ENCODE measurements around the gene TMEM72.

Gene TMEM72

DNA sequence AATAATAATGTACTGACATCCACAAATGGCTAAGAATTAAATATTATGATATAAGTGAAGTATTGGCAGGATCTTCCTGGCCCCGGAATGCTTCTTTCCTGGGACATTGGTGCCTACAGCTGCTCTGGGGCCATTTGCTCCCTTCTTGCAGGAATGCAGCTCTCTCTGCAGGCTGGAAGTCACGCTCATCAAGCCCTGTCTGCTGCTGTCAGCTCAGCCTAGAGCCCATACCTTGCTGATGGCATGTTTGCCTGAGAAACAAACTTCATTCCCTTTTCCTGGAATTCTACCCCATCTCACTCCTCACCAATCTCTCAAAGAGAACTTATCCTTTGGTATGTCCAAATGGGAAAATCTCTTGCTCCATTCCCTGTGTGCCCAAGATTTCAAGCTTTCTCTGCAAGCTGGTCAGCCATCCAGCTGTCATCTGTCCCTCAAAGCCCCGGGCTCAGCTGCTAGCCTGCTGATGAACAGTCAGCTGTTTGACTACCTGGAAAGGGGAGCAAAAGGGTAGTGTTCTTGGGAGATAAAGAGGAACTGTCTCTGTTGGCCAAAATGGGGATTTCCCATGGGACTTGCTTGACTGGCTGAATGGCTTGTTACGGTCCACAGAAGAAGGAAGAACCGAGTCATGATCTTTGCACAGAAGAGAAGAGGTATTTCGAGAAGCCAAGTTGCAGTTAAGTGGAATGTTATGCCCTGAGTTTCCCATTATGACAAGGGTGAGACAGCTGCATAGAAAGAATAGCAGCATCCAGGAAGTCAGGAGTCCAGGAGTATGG lies 36.4 kb downstream of the TMEM72 start:
- no peak overlapping the region for H3K4me3 ChIP-seq (ENCODE audit: low read depth, low read length)
- TF ChIP-seq CTCF (IDR thresholded peaks at IDR 0.05; ENCODE audit: control insufficient read depth, extremely low read depth, insufficient read depth), result no peak
- DNase-seq (ENCODE audit: low read depth), result no peak

GRCh38 chr10:44948642-44949041 lies 37.5 kb downstream of the TMEM72 start:
- TF ChIP-seq CTCF (IDR thresholded peaks at IDR 0.05; ENCODE audit: control insufficient read depth, extremely low read depth, insufficient read depth), result no peak
- H3K4me3 ChIP-seq (ENCODE audit: low read depth, low read length), result no peak overlapping the region
- no peak for DNase-seq (ENCODE audit: low read depth)

GRCh38 chr10:44949127-44949802 lies 38.1 kb downstream of the TMEM72 start:
- DNase-seq (ENCODE audit: low read depth), result no peak
- TF ChIP-seq CTCF (IDR thresholded peaks at IDR 0.05; ENCODE audit: control insufficient read depth, extremely low read depth, insufficient read depth), result no peak
- no peak overlapping the region for H3K4me3 ChIP-seq (ENCODE audit: low read depth, low read length)

- no peak overlapping the region for H3K4me3 ChIP-seq (ENCODE audit: low read depth, low read length)
- no peak for DNase-seq (ENCODE audit: low read depth)
- no peak for TF ChIP-seq CTCF (IDR thresholded peaks at IDR 0.05; ENCODE audit: control insufficient read depth, extremely low read depth, insufficient read depth)
These were observed 38.8 kb downstream of the TMEM72 start for GRCh38 chr10:44949915-44950314.

DNA sequence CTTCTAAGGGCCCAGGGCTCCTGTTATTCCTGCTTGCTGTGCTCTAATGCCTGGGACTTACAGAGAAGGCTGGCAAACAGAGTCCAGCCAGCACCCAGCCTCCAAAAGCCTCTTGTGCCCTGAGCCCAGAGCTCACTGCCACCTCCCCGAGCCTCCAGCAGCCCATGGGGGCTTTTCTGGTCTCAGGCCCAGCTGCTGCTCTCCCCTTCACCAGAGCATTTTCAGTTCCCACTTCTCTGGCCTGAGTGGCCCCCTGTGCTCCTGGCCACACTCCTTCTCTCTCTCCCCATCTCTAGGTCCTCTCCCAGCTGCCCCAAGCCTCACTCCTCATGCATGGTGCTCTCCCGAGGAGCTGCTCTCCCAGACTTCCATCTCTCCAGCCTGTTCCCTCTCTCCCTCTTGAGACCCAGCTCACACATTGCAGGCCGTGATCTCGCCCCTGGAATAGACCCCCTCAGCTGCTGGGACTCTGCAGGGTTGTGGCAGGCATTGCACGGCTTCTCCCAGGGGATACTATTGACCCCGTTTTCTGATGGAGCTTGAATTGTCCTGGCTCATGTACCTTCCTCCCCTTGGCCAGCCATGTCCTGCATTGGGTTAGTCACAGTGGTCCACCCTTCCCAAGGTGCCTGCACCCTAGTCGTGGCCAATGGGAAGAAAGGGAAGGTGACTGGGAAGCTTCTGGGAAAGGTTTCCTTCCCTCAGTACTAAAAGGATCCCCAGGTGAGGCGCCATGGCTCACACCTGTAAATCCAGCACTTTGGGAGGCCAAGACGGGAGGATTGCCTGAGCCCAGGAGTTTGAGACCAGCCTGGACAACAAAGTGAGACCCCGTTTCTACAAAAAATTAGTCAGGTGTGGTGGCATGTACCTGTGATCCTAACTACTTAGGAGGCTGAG lies 39.4 kb downstream of the TMEM72 start:
- TF ChIP-seq CTCF (IDR thresholded peaks at IDR 0.05; ENCODE audit: control insufficient read depth, extremely low read depth, insufficient read depth), result no peak
- DNase-seq (ENCODE audit: low read depth), result no peak
- no peak overlapping the region for H3K4me3 ChIP-seq (ENCODE audit: low read depth, low read length)

DNA sequence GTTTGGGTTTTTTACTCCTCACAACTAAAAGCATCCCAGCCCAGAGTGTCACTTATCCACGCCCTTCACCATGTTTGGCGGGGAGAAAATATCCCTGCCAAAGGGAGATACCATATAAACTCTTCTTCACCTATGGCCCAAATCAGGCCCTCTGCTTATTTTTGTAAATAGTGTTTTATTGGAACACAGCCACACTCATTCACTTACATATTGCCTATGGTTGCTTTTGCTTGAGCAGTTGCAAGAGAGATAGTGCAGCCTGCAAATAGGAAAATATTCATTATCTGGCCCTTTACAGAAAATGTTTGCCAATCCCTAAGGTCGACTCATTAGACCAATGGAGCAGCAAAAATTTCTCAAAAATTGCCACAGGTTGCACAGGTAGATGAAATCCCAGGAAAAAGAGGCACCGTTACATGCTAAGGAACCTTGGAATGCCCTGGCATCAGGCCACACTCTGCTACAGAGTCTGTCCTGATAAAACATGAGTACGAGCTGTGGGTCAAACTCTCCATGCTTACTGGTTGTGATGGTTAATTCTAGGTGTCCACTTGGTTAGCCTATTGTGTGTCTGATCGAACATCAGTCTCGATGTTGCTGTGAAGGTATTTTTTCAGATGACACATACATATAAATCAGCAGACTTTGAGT lies 40.6 kb downstream of the TMEM72 start:
- no peak for DNase-seq (ENCODE audit: low read depth)
- no peak overlapping the region for H3K4me3 ChIP-seq (ENCODE audit: low read depth, low read length)
- no peak for TF ChIP-seq CTCF (IDR thresholded peaks at IDR 0.05; ENCODE audit: control insufficient read depth, extremely low read depth, insufficient read depth)
